HG03159 (cell line): Measurements from ENCODE around the gene ZBTB1.

ENCODE experiments used
- ATAC-seq: cut with Tn5 transposase; IDR thresholded peaks from one replicate; pipeline ENCODE4 v1.9.1; 2021; ENCODE audit warnings: mild to moderate bottlenecking, moderate library complexity; ENCODE audit not compliant: unreplicated experiment

The ZBTB1 gene, protein sequence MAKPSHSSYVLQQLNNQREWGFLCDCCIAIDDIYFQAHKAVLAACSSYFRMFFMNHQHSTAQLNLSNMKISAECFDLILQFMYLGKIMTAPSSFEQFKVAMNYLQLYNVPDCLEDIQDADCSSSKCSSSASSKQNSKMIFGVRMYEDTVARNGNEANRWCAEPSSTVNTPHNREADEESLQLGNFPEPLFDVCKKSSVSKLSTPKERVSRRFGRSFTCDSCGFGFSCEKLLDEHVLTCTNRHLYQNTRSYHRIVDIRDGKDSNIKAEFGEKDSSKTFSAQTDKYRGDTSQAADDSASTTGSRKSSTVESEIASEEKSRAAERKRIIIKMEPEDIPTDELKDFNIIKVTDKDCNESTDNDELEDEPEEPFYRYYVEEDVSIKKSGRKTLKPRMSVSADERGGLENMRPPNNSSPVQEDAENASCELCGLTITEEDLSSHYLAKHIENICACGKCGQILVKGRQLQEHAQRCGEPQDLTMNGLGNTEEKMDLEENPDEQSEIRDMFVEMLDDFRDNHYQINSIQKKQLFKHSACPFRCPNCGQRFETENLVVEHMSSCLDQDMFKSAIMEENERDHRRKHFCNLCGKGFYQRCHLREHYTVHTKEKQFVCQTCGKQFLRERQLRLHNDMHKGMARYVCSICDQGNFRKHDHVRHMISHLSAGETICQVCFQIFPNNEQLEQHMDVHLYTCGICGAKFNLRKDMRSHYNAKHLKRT

DNA sequence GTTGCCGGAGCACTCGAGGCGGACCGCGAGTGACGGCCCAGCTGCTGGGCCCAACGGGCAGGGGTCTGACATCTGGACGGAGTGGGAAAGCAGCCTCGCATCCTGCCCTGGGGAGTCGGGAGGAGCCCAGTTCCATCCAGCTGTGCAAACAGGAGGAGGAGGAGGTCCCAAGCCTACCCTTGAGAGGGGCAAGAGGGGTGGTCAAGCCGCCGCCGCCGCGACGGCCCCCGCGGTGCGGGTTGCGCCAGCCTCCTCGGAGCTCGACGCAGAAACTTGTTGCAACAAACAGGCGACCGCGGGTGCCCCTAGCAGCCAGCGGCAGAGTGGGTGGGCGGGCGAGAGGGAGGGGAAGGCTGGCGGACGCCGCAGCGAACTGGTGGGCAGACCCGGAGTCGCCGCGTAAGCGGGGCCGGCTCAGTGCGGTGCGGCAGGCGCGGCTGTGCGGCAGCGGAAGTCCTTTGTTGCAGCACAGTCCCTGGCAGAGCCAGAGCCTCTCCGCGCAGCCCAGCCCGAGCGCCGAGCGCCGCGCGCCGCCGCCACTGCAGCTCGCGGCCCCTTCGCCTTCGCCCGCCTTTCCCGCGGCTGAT is at the start of gene ZBTB1:
Gene ZBTB1 (plus strand): TSS at position 461 of the 587 bp plus-strand sequence. CDS start 16,735 bp downstream, outside the sequence.
- peak; percentile 31 for ATAC-seq

DNA sequence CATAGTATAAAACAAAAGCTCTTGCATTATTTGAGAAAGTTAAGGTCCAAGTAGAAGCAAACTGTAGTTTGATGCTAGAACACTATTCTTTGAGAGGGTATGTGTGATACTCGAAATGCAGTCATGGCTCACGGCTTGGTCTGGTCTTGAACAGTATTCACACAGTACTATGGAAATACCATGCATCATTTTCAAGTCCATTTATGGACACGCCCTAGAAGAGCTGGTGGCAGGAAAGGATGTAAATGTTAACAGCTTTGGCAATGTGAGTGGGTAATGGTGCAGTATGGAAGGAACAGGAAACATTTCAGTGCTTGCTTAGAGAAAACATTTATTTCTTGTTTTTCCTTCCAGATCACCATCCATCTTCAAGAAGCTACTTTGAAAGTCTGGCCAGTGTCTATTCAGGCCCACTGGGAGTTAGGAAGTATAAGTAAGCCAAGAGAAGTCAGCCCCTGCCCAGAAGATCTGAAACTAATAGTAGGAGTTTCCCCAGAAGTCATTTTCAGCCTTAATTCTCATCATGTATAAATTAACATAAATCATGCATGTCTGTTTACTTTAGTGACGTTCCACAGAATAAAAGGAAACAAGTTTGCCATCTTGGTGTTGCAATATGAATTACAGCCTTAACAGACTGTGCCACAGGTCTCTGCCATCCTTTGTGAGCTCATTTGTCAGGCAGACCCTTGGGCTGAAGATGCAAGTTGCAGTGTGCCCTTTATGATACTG is 45.0 kb upstream of the ZBTB1 start:
- no peak for ATAC-seq

DNA sequence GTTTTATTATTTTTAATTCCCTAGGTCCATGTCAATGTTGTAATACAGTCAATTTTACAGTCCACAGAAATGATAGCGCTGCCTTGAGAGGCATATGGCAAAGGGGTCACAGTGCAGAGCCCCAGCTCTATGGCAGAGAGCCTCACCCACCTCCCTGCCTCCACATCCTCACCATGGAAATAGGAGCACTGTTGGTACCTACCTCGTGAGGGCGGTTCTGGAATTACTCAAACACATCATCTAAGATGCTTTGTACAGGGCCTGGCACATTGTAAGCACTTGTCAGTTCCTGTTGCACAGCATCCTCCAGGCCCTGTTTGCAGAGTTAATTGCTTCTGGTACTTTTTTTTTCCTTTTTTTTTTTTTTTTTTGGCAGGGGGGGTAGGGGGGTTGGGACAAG is 43.3 kb upstream of the ZBTB1 start:
- no peak for ATAC-seq

DNA sequence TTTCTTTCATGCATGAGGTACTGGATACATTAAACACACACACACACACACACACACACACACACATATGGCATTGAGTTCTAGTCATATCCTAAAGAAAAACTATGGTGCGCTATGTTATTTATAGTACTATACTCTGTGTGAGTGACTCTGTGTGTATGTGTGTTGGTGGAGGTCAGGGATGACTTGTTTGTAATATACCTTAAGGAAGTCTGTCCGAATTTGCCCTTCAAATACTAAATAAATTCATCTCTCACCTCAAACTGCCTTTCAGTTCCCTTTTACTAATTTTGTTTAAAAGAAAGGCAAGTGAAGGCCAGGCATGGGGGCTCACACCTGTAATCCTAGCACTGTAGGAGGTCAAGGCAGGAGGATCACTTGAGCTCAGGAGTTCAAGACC is 41.4 kb upstream of the ZBTB1 start:
- ATAC-seq: no peak

DNA sequence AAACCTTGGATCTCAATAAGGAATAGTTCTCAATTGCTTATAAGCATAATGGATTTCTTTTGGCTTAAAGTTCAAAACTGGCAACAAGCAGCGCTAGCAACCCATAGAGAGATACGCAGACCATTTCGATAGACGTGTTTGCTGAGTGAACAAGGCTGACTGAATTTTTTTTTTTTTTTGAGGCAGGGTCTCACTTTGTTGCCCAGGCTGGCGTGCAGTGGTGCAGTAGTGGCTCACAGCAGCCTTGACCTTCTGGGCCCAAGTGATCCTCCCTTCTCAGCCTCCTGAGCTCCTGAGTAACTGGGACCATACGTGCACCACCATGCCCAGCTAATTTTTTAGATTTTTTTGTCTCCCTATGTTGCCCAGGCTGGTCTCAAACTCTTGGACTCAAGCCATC is 40.7 kb upstream of the ZBTB1 start:
- ATAC-seq: no peak

DNA sequence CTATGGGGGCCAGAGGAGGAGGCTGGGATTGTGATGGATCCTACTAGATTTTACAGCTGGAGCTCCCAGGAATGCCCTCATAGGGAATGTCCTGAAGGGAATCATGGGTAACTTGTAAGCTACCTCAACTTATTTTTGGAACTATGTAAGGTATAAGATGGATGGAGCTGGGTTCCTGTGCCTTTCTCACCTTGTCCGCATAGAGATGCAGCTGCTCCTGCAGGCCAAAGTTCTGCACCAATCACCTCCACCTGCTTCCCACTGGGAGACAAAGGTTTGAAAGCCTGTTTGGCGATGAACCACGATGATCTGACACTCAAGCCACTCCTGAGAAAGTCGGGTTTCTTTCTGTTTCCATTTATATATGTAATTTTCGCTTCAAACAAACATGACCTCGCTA is 39.9 kb upstream of the ZBTB1 start:
- ATAC-seq: no peak

DNA sequence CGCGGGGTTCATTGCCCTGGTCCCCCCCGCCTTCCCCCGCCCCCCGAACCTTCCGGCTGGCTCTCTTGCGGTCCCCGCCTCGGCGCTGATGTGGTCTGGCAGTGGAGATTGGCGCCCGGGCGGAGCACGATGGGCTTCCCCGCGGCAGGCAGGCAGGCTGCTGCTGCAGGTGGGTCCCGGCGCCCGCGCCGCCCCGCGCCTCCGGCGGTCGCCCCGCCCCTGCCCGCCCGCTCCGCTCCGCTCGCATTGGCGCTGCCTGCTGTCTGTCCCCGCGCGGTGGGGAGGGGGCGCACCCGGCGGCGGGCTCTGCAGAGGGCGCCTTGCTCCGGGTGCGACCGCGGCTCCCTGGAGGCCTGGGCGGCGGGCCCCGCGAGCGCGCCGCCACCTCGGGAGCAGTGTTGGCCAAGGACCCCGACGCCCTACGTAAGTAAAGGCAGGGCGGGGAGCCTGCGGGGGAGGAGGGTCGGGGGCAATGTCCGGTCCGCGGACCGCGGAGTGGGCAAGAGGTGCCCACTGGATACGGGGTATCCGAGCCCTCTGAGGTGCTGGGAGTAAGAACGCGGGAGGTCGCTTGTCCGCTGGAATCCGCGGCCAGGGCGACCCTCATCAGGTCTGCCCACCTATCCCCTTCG is 39.3 kb upstream of the ZBTB1 start, which contains the start of gene AKAP5:
Gene AKAP5 (plus strand): TSS at position 309 of the 632 bp plus-strand sequence. CDS start 2,896 bp downstream, outside the sequence.
- no peak for ATAC-seq

DNA sequence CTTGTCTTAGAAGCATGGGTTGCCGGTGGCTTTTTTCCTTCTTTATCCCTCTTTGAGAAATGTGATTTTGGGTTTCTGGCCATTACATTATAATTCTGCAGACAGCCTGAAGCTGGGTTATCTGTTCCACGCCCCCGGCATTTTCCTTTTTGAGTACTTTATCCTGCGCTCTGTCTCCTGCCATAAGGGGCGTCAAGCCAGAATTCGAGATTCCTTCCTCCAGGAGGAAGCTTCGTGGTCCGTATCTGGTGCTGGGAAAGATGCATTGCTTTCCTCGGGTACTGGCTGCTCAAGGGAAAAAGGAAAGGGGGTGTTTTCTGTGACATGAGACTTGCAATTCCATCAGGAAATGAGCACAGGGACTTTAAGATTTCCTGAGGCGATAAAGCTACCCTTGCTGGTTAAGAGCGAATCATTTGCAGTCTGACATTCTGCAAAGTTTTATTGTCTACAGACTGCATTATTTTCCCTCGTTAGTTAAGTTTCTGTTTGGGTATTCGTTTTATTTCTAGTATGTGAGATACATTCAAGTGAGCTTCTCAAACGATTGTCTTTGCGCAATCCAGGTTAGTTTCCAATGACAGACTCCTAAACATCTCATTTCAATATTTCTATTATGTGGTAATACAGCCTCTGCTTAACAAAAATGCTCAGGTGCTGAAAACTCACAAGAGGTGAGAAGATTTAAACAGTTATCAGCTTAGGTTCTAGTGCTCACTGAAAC is 38.6 kb upstream of the ZBTB1 start:
- ATAC-seq: no peak

DNA sequence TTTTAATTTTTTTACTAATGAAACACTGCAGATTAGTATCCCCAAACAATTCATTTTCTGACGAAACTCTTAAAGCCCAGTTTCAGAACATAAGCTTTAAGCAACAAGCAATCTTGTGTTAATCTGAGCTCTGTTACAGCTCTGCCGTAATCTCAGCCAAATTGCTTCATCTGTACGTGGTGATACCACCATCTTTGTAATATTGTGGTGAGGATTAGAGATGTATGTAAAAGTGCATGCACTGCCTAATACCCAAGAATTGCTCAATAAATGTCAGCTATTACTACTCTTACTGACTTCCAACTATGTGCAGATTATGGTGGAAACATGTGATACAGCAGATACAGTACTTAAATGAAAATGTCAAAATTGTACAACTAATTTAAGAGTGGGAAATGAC is 37.5 kb upstream of the ZBTB1 start:
- no peak for ATAC-seq

DNA sequence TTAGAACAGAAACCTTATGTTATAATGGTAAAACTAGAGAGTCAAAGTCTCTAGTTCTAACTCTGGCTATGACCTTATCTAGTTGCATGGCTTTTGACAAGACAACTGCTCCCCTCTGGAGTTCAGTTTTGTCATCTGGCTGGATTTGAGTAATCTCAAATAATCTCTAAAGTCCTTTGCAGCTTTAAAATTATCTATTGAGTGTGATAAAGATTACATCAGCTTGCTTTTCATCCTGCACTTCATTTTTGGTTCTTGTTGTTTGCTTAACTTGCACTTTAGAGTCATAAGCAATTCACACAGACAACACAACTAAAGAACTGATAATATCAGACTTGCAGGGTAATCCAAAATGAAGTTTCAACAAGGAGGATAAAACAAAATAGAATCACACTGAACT is 37.0 kb upstream of the ZBTB1 start:
- no peak for ATAC-seq

DNA sequence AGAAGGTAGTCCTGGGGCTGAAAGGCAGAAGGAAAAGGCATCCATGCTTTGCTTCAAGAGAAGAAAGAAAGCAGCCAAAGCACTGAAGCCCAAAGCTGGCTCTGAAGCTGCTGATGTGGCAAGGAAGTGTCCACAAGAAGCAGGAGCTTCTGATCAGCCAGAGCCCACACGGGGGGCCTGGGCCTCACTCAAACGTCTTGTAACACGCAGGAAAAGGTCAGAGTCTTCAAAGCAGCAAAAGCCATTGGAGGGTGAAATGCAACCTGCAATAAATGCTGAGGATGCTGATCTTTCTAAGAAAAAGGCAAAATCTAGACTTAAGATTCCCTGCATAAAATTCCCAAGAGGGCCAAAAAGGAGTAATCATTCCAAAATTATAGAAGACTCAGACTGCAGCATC is 36.1 kb upstream of the ZBTB1 start:
- ATAC-seq: no peak

DNA sequence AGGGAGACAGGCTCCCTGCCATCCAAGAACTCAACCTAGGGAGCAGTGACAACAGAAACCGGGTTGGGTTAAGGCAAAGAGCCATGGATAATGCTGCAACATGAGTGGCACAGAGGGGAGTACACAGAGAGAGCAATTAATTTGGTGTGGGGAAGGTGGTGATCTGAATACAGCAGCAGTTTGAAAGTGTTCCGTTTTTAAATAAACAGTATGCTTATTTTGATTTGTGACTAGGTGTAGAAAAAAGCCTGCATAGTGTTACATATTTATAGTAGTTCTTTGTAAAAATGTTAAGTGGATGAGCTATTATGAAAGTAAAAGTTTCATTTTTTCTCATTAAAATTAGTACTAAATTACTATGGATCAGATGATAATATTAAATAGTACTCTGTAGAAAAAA is 30.5 kb upstream of the ZBTB1 start:
- ATAC-seq: no peak

DNA sequence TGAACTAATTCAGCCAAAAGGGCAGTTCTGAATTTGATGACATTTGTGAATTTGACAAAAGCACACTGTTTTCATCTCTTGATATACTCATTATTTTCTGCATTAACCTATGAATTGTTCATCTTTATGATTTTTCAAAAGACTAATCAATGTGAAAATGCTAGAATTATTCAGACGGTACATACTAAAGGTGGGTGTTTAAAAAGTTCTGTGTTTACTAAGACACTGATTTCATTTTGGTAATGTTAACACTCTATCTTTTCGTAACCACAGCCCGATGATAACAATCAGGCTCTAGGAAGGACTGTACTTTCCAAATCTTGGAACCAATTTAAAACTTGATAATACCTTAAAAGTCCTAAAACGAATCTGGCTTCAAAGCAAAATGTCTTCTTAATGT is 29.9 kb upstream of the ZBTB1 start:
- ATAC-seq: no peak

DNA sequence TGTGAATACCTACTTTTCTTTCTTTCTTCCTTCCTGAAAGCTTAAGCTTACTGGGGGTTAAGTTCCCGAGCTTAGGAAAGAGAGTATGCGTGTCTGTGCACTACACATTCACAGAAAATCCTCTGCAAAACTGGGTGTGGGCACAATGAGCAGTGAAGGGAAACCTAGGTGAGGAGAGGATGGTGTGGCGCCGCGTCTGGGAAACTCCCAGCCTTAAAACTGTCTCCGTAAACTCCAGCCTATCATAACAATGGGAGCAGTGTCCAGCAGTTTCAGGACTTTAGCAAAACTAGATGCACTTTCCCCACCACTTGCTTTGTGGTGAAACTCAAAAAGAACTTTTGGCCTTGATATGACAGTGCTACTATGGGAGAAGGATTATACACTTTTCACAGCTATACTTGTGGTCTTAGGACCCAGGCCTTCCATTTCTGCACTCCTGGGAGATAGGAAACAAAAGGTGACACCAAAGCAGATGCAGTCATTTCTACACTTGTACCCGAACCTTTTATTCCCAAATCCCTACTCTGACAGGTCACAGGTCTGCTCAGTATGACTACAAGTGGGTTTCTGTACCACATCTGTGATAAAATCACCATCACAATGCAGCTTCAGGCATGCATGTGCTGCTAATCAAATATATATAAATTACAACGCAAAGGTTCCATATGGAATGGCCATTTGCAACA is 28.8 kb upstream of the ZBTB1 start:
- no peak for ATAC-seq

DNA sequence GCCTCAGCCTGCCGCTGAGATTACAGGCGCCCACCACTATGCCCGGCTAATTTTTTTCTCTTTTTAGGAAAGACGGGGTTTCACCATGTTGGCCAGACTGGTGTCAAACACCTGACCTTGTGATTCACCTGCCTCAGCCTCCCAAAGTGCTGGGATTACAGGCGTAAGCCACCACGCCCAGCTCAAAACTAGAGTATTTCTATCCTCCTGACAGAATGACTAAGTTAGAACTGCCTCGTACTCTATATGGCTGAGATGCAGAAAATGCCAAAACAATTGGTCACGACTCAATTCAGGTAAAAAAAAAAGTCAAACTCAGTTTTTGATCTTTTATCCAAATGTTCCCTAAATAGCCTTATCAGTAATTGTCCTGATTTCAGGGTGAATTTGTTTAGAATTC is 28.1 kb upstream of the ZBTB1 start:
- ATAC-seq: no peak

DNA sequence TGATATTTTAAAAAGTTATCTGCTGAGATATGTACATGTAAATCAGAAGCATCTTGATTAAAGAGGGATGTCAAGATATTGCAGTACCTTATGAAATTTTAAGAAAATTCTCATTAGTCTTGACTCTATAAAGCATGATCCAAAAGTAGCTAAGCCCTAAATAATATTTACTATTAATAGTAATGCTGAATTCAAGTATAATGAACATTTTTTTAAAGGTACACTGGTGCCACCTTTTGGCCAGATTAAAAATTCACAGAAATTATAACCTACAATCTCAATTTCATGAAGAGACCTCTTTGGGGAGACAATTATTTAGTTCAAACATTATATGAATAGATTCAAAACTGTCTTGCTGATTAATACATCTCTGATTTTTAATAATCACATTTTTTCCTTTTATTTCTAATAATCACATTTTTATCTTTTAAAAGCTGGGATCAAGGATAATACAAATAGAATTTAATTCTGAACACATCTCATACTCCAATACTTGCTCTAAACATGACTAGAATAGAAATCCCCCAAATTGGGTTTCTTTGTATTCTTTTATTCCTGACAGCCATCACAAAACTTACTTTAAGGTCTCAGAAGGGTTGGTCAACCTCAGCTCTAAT is 25.8 kb upstream of the ZBTB1 start:
- no peak for ATAC-seq

DNA sequence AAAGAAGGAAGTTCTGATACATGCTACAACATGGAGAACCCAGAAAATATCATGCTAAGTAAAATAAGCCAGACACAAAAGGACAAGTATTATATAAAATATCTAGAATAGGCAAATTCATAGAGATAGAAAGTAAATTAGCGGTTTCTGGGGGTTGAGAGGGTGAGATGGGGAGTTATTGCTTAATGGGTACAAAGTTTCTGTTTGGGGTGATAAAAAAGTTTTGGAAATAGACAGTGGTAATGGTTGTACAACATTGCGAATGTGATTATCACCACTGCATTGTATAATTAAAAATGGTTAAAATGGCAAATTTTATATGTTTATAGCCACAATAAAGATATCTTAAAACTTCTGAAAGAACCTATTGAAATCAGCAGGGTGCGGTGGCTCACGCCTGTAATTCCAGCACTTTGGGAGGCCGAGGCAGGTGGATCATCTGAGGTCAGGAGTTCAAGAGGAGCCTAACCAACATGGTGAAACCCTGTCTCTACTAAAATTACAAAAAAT is 15.9 kb upstream of the ZBTB1 start:
- ATAC-seq: no peak

DNA sequence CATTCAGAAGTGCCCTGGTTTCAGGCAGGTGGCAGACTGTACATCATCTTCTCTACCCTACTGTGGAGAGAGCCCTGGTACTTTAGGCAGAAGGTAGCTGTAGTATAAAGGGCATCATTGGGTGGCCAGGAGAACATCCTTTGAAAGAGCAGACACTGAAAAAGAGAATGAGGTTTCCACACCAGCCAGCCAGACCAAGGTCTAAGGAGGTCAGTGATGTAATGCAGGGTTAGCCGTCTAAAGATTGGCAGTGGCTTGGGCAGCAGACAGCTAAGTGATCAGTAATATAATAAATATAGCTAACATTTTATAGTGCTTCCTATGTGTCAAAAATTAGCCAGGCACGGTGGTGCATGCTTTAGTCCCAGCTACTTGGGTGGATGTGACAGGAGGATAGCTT is 12.9 kb upstream of the ZBTB1 start:
- no peak for ATAC-seq

DNA sequence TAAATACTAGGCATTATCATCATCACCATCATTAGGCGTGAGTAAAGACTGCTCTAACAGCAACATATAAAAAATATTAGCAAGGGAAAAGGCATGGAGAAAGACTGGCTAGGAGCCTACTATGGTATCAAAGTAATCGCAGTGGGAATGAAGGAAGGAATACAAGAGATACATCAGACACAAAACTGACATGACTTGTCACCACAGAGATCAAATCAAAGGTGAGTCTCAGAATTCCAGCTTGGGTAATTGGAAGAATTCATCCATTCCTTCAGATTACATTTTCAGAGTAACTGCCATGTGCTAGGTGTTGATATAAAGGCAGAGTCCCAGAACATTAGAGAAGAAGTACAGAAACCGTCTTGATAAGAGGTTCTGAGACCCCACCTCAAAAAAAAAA is 11.1 kb upstream of the ZBTB1 start:
- no peak for ATAC-seq
